NCI-H146 treated with DMSO at 0.1 percent for 48 hours (cell line): ENCODE measurements around the gene RNF220.
"Not testable (repeated sequence)": the region's sequence is repeated elsewhere in the genome, so short reads cannot be mapped to it uniquely, and the experiment has no call there.

ENCODE experiments used
- DNase-seq: peaks from one replicate; lab custom pipeline; 2025; ENCODE audit not compliant: unreplicated experiment; lab: John Stamatoyannopoulos, UW

The RNF220 gene

GRCh38 chr1:44648529-44649250, 243.6 kb downstream of the RNF220 start:
- no peak for DNase-seq

- DNase-seq: no peak
Measured at GRCh38 chr1:44649788-44650158, 244.7 kb downstream of the RNF220 start.

- DNase-seq: peak; percentile 4
Measured at GRCh38 chr1:44650159-44650831, 245.2 kb downstream of the RNF220 start.

- DNase-seq: no peak
Measured at GRCh38 chr1:44651069-44651468, 246.0 kb downstream of the RNF220 start.

- DNase-seq: peak; percentile 11
Measured at GRCh38 chr1:44652445-44653106, 247.5 kb downstream of the RNF220 start.

- DNase-seq: no peak
Measured at GRCh38 chr1:44653107-44653964, 248.3 kb downstream of the RNF220 start.

GRCh38 chr1:44654621-44655187, 249.6 kb downstream of the RNF220 start:
- DNase-seq: no peak

- no peak for DNase-seq
Measured at GRCh38 chr1:44655609-44656008, 250.6 kb downstream of the RNF220 start.

GRCh38 chr1:44659566-44659965, 254.5 kb downstream of the RNF220 start:
- DNase-seq: no peak

GRCh38 chr1:44660176-44660575, 255.1 kb downstream of the RNF220 start:
- no peak for DNase-seq

GRCh38 chr1:44661781-44662682, 257.0 kb downstream of the RNF220 start:
- no peak for DNase-seq

GRCh38 chr1:44662683-44663030, 257.6 kb downstream of the RNF220 start:
- no peak for DNase-seq

- no peak for DNase-seq
Measured at GRCh38 chr1:44663417-44663816, 258.4 kb downstream of the RNF220 start.

GRCh38 chr1:44664730-44665370, 259.8 kb downstream of the RNF220 start:
- no peak for DNase-seq

- not testable (repeated sequence) for DNase-seq
Measured at GRCh38 chr1:44666719-44667118, 261.7 kb downstream of the RNF220 start.

- DNase-seq: no peak
Measured at GRCh38 chr1:44670751-44671640, 265.9 kb downstream of the RNF220 start.

- DNase-seq: no peak
Measured at GRCh38 chr1:44672254-44672955, 267.4 kb downstream of the RNF220 start.
